OCI-LY1 (cell line): ENCODE measurements around the gene ZNF770.

Experiments
- EZH2 ChIP-seq: fragments of 200-600 bp; sonication (generic), shearing (Covaris generic); IDR thresholded peaks from 2 replicates; pipeline ENCODE4 v1.8.0; 2017; ENCODE audit warnings: borderline replicate concordance, mixed run types, mild to moderate bottlenecking, antibody characterized with exemption, low read length, moderate library complexity, mixed read lengths
- TF ChIP-seq, protein P1 (sequence below): fragments of 200-600 bp; sonication (generic), shearing (Covaris generic); IDR thresholded peaks from 2 replicates; pipeline ENCODE4 v1.5.1; 2017; ENCODE audit warnings: mild to moderate bottlenecking, antibody characterized with exemption, low read length, moderate library complexity, mixed read lengths

DNA sequence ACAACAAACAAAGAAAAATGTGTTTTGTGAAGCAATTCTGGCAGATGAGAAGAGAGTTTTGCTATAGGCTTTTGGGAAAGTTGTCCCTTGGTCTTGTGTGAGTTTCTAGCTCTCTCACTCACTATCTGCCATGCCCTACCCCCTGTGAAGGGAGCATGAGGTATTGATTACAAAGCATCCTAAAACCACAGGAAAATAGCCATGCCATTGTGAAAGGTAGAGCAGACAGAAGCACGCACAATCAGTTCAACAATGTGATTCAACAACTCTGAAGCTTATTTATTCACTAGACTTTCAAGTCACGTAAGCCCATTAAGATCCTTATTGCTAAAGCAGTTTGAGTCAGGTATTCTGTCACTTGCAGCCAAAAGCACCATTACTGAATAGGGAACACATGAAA lies 12.0 kb downstream of the ZNF770 start:
- TF ChIP-seq, protein P1, sequence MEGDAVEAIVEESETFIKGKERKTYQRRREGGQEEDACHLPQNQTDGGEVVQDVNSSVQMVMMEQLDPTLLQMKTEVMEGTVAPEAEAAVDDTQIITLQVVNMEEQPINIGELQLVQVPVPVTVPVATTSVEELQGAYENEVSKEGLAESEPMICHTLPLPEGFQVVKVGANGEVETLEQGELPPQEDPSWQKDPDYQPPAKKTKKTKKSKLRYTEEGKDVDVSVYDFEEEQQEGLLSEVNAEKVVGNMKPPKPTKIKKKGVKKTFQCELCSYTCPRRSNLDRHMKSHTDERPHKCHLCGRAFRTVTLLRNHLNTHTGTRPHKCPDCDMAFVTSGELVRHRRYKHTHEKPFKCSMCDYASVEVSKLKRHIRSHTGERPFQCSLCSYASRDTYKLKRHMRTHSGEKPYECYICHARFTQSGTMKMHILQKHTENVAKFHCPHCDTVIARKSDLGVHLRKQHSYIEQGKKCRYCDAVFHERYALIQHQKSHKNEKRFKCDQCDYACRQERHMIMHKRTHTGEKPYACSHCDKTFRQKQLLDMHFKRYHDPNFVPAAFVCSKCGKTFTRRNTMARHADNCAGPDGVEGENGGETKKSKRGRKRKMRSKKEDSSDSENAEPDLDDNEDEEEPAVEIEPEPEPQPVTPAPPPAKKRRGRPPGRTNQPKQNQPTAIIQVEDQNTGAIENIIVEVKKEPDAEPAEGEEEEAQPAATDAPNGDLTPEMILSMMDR: no peak
- no peak for TF ChIP-seq EZH2
